ENCODE measurements around the gene CCDC57.

- TF ChIP-seq CTCF (IDR thresholded peaks at IDR 0.05; ENCODE audit: low read depth, low read length, missing input control): no peak
- no peak for TF ChIP-seq GABPA (IDR thresholded peaks at IDR 0.05 in 1 of 2, conservative IDR thresholded peaks at IDR 0.05 in 1 of 2)
- TF ChIP-seq ATF3 (IDR thresholded peaks at IDR 0.05): no peak
- no peak for TF ChIP-seq SP1 (IDR thresholded peaks at IDR 0.05)
- TF ChIP-seq RAD21 (IDR thresholded peaks at IDR 0.05): no peak
- no peak for TF ChIP-seq JUND (IDR thresholded peaks at IDR 0.05)
- TF ChIP-seq REST (IDR thresholded peaks at IDR 0.05): no peak
These were observed 44.1 kb downstream of the CCDC57 start for GRCh38 chr17:82168568-82168967.

Data from liver (tissue), 3 donors.